GM18870 (cell line): Measurements from ENCODE around the gene TMEM121.
A peak's percentile ranks its signal among the peaks of the same experiment; 100 is the strongest.
"Not testable (repeated sequence)": the region's sequence is repeated elsewhere in the genome, so short reads cannot be mapped to it uniquely, and the experiment has no call there.

ENCODE experiments used
- ATAC-seq: cut with Tn5 transposase; IDR thresholded peaks from one replicate; pipeline ENCODE4 v1.9.1; 2021; ENCODE audit warnings: moderate library complexity; ENCODE audit not compliant: unreplicated experiment

The TMEM121 gene

DNA sequence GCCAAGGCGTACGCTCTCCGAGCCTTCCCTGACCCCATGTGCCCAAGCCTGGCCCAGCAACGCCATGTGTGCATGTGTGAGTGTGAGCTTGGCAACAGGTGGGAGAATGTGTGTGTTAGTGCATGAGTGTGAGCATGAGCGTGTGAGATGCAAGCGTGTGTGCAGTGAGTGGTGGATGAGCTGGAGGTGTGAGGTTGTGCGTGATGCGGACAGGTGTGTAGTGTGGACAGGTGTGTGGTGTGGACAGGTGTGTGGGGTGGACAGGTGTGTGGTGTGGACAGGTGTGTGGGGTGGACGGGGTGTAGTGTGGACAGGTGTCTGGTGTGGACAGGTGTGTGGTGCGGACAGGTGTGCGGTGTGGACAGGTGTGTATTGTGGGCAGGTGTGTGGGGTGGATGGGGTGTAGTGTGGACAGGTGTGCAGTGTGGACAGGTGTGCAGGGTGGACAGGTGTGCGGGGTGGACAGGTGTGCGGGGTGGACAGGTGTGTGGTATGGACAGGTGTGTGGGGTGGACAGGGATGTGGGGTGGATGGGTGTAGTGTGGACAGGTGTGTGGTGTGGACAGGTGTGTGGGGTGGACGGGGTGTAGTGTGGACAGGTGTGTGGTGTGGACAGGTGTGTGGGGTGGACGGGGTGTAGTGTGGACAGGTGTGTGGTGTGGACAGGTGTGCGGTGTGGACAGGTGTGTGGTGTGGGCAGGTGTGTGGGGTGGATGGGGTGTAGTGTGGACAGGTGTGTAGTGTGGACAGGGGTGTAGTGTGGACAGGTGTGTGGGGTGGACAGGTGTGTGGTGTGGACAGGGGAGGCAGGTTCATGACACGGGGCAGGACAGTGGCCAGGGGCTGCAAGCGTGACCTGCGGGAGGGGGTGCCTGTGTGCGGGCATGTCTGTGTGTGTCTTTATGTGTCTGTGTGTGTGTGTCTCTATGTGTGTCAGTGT, 41.1 kb downstream of the TMEM121 start:
- ATAC-seq, result not testable (repeated sequence)

DNA sequence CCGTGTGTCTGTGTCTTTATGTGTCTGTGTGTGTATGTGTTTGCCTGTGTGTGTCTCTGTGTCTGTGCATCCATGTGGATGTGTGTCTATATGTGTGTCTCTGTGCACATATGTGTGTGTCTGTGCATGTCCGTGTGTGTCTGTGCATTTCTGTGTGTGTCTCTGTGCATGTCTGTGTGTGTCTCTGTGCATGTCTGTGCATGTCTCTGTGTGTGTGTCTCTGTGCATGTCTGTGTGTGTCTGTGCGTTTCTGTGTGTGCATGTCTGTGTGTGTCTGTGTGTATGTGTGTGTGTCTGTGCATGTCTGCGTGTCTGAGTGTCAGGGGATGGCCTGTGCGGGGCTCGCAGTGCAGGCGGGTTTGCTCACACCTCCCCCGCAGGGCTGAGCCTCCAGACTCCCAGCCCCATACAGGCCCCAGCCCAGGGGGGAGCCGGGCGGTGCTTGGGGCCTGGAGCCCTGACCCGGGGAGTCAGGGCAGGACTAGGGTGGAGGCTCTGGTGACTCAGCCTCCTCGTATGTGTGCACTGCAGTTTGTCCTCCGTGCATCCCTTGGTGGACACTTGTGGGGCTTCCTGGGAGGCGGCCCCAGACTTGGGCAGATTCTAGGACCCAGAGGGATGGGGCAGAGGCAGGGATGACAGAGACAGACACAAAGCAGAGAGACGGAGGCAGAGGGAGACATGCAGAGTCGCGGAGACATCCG, 41.9 kb downstream of the TMEM121 start:
- ATAC-seq, result not testable (repeated sequence)

DNA sequence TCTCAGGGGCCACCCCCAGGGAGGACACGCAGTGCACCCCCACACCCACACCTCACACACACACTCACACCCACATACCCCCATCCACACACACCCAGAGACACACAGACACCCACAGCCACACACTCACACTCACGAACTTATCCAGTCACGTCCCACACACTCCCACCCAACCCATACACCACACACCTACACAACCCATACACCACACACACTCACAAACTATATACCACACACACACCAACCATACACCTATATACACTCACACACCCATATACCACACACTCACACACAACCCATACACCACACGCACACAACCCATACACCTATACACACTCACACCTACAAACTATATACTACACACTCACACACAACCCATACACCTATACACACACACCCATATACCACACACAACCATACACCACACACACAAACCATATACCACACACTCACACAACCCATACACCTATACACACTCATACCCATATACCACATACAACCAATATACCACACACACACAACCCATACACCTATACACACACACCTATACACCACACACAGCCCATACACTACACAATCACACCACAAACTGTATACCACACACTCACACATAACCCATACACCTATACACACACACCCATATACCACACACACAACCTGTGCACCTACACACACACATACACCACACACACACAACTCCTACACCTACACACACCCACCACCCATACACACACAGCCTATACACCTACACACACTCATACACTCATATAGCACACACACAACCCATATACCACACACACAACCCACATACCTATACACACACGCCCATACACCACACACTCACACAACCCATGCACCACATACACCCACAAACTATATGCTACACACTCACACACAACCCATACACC, 42.7 kb downstream of the TMEM121 start:
- ATAC-seq, result no peak

DNA sequence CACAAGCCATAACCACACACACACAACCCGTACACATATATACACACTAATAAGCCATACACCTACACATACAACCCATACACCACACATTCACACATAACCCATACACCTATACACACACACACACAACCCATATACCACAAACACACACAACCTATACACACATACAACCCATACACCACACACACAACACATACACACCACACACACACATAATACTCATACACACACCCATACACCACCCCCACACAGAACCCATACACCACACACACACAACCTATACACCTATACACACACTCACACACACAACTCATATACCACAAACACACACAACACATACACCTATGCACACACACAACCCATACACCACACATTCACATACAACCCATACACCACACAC, 44.1 kb downstream of the TMEM121 start:
- ATAC-seq, result no peak

DNA sequence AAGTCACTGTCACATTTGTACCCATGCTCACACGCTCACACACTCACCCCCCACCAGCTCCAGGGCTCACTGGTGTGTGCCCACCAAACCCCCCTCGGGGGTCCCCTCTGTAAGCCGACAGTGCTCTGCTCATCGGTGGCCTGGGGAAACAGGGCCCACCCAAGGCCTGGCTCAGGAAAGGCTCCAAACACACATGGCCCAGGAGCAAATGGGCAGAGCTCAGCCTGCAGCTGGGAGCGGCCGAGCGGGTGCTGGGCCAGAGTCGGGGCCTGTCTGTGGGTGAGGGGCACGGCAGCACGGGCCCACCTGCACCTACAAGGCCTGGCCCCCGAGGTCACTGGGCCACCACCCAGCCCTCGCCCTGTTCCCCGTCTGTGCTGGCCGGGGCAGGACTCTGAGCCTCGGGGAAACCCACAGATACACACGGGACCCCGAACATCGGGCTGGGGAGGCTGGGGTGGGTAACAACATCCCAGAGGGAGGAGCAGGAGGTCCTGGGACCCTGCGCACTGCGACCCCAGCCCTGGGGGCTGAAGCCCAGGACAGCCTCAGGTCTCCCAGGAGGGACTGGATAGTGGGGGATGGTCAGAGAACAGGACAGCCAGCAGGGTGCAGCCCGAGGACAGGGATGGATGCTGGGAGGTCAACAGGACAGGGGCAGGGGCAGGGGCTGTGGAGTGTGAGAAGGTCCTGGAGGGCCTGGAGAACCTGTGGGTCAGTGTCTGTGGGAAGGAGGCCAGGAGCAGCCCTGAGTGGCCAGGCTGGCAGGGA, 45.0 kb downstream of the TMEM121 start:
- ATAC-seq, result not testable (repeated sequence)

DNA sequence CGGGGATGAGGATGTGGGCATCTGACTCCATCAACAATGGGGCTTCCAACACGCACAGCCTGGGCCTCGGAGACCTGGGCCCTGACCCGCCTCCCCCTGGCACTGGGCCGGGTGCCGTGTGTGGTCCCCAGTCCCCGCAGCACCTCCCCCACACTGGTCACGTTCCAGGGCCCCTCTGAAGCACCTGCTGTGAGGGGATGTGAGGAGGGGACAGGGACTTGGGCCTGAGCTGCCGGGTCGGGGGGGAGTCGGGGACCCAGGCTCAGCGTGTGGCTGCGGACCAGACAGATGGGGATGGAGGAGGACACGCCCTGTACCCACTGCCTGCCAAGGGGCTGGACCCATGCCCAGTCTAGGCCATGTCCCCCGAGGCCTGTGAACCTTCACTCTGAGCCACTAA, 45.7 kb downstream of the TMEM121 start:
- ATAC-seq, result not testable (repeated sequence)

DNA sequence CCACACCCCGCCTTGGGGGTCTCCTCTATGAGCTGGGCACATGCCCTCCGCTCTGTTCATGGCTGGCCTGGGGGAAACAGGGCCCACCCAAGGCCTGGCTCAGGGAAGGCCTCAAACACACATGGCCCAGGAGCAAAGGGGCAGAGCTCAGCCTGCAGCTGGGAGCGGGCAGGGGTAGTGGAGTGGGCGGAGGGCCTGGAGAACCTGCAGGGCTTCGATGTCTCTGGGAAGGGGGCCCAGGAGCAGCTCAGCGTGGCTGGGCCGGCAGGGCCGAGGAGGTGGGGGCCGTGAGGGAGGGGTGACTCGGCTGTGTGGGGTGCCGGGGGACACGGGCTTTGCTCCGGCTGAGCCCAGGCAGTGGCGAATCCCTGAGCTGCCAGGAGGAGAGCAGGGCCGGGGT, 47.5 kb downstream of the TMEM121 start:
- ATAC-seq, result not testable (repeated sequence)

DNA sequence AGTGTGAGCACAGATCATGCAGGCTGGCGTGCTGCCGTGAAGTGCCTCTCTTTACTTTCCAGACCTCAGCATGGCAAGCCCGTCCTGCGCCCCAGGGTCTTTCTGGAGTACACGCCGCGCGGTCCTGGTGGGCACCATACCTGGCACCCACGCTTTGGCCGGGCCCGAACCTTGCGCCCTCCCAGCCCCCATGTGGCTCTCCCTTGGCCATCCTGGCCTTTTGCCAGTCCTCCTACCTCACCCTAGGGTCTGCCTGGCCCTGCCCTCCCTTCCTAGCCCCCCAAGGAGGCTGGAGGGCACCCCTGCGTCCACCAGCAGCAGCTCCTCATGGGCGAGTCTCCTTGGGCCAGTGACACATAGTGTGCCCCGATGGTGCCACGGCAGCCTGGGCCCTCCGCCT, 48.0 kb downstream of the TMEM121 start:
- not testable (repeated sequence) for ATAC-seq

DNA sequence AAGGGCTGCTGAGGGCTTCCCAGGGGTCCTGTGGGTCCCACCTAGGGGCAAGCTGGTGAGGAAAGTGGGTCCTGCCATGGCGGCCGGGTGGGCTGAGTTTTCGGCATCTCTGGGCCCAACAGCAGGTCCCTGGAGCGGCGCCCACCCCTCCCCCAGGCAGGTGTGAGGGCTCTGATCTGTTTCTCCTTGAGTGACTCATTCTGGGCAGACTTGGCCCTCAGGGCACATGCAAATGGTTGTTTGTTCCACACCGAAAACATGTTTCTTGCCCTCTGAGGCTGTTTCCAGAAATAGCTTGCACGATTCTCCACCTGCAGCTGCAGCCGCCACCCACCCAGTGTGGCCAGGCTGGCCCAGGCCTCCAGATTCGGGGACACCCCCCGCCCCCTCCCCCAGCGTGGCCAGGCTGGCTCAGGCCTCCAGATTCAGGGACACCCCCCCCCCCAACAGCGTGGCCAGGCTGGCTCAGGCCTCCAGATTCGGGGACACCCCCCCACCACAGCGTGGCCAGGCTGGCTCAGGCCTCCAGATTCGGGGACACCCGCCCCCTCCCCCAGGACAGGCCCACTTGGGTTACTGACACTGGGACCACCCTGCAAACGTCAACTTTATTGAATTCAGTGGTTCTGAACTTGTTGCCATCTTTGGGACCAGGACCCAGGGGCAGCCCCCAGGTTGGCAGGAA, 48.8 kb downstream of the TMEM121 start:
- ATAC-seq, result peak; percentile 57

DNA sequence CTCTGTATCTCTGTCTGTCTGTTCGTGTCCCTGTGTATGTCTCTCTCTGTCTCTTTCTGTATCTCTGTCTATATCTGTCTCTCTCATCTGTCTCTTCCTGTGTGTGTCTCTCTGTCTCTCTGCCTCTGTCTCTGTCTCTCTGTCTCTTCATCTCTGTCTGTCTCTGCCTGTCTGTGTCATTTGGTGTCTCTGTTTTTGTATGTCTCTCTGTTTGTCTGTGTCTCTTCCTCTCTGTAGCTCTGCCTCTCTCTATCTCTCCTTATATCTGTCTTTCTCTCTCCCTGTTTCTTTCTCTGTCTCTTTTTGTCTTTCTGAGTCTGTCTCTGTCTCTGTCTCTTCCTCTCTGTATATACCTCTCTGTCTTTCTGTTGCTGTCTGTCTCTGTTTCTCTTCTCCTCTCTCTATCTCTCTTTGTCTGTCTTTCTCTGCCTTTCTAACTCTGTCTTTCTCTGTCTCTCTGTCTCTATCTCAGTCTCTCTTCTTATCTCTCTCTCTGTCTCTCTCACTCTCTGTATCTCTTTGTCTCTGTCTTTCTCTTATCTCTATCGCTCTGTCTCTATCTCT, 50.2 kb downstream of the TMEM121 start:
- no peak for ATAC-seq

DNA sequence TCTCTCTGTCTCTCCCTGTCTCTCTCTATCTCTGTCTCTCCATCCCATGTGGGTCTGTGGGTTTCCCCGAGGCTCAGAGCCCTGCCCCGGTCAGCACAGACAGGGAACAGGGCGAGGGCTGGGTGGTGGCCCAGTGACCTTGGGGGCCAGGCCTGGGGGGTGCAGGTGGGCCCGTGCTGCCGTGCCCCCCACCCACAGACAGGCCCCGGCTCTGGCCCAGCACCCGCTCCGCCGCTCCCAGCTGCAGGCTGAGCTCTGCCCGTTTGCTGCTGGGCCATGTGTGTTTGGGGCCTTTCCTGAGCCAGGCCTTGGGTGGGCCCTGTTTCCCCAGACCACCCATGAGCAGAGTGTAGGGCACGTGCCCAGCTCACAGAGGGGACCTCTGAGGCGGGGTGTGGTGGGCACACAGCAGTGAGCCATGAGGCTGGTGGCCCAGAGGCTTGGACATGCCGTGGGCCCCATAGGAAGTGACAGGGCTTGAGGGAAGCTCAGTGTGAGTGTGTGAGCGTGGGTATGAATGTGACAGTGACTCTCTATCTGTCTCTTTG, 51.0 kb downstream of the TMEM121 start:
- no peak for ATAC-seq

DNA sequence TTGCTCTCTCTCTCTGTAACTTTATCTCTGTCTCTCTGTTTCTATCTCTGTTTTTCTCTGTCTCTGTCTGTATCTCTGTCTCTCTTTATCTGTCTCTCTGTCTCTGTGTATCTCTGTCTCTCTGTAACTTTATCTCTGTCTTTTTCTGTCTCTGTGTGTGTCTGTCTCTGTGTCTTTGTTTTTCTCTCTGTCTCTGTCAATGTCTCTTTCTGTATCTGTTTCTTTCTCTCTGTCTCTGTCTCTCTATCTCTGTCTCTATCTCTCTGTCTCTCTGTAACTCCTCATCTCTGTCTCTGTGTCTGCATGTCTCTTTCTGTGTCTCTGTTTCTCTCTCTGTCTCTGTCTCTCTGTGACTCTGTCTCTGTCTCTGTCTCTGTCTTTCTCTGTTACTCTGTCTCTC, 51.7 kb downstream of the TMEM121 start:
- ATAC-seq, result no peak

DNA sequence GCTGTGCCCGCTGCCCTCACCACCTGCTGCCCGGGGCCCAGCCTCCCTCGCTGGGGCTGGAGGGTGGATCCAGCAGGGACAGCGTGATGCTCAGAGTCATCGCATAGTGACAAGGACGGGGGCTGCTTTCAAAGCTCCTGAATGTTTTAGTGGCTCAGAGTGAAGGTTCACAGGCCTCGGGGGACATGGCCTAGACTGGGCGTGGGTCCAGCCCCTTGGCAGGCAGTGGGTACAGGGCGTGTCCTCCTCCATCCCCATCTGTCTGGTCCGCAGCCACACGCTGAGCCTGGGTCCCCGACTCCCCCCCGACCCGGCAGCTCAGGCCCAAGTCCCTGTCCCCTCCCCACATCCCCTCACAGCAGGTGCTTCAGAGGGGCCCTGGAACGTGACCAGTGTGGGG, 52.8 kb downstream of the TMEM121 start:
- ATAC-seq, result not testable (repeated sequence)
